Activated effector memory CD4-positive, alpha-beta T cell treated with Interleukin-2 at 50 U/mL for 16 hours (primary cell): Measurements from ENCODE around the gene MATN3.
"Not testable (repeated sequence)": the region's sequence is repeated elsewhere in the genome, so short reads cannot be mapped to it uniquely, and the experiment has no call there.

Source experiments
- DNase-seq: peaks from one replicate; pipeline ENCODE4 v3.0.0-alpha.2; 2020

Gene MATN3

GRCh38 chr2:20012282-20013125 lies at the start of gene MATN3:
TSS of gene MATN3 (minus strand) at chr2:20012668. CDS start at chr2:20012631, 37 bp downstream.
- DNase-seq = no peak

- DNase-seq = no peak
Measured at GRCh38 chr2:20061940-20062339, 49.5 kb upstream of the MATN3 start.

DNA sequence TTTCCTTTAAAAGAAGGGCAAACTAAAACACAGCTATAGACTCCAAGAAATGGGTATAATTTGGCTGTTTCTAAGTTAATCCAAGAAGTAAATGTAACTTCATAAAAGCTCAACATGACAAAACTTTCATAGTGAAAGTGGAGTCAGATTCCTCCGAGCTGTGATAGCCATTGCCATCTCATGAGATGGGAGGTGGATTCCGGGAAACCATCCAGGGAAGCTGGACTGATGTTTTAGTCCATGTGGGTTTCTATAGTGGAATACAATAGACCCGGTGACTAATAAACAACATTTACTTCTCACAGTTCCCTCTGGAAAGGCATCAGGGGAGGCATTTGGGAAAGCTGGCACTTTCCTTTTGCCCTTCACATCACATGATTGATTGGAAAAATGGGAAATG lies 49.0 kb upstream of the MATN3 start:
- DNase-seq = no peak

DNA sequence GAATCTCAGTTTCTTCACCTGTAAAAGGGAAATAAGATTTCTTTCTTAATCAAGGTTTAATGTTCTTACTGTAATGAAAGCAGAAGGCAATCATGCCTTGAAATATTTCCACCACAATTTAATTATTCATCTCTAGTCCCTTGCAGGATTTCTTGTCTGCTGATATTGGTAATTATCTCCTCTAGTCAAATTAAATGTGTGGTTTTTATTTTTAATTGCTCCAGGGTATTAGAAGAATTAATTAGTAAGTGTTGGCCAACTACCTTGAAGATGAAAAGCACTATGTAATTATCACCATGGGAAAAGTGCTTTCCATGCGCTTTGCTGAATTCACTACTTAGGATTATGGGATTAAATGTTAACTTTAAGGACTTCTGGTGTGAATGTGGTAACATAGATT lies 47.6 kb upstream of the MATN3 start:
- no peak for DNase-seq

DNA sequence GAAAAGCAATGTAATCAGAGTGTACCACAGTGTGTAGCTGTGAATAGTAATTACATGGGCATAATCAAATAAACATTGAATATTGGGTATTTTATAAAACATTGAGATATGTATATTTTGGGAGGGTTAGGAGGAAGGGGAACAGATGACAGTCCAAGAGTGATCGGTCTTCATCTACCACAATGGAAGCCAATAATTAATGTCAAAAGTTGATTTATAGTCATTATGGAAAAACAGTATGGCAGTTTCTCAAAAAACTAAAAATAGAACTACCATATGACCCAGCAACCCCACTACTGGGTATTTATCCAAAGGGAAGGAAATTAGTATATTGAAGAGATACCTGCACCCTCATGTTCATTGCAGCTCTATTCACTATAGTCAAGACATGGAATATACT lies 44.8 kb upstream of the MATN3 start:
- no peak for DNase-seq

DNA sequence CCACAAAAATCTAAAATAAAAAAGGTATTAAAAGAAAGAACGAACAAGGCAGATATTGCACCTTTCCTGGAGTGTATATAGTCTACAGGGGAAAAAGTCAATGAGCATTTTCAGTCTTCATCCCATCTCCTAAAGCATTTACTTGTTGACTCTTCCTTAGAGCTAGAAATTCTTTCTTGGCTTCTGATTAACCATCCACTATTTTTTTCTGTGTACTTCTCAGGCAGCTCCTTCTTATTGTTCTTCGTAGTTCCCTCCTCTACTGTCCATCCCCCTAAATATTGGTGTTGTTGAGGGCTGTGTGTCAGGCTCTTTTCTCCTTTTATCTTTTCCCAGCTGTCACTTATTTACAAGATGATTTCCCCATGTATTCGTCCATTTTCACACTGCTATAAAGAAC lies 42.5 kb upstream of the MATN3 start:
- no peak for DNase-seq

GRCh38 chr2:20054119-20054518 lies 41.7 kb upstream of the MATN3 start:
- DNase-seq = no peak

- DNase-seq = no peak
Measured at GRCh38 chr2:20052861-20053281, 40.4 kb upstream of the MATN3 start.

GRCh38 chr2:20052229-20052851 lies 39.9 kb upstream of the MATN3 start:
- no peak for DNase-seq

- peak; percentile 94 for DNase-seq
Measured at GRCh38 chr2:20051532-20052228, 39.2 kb upstream of the MATN3 start, which contains the start of gene LAPTM4A. TSS of gene LAPTM4A (minus strand) at chr2:20051628. CDS start at chr2:20051520, 108 bp downstream.

DNA sequence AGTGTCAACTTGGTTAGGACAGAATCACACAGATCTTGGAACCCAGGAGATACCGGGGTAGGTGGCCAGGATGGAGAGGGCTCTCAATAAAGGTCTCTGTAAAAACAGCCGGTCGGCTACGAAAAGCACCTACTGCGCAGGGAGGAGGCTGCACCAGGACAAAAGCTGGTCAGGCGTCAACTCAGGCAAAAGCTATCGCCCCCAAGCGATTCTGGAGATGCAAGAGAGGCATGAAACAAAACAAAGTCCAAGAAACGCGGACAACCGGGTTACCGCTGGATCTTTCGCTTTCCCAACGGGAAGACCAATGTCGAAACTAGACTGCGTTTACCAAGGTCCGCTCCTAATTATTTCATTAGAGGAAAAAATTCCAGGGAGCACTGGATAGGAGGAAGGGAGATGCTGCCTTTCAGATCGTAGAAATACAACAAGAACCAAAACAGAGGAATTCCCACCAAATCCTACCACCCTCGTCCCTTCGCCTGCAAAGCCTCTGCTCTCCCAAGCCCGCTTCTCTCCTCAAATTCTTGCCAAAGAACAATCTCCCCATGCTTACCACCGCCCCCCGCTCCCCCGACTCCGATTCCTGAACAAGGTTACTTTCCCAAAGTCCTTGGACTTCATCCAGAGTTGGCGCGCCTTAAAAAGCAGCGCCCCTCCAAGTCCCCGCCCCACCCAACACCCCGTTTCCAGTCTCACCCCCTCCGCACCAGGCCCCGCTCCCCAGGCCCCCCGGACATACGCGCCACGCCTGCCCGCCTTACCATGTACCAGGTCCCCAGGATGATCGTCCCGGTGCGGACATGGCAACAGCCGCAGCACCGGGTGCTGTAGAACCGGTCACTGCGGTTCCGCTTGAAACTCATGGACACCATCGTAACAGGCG lies 38.4 kb upstream of the MATN3 start:
- no peak for DNase-seq

DNA sequence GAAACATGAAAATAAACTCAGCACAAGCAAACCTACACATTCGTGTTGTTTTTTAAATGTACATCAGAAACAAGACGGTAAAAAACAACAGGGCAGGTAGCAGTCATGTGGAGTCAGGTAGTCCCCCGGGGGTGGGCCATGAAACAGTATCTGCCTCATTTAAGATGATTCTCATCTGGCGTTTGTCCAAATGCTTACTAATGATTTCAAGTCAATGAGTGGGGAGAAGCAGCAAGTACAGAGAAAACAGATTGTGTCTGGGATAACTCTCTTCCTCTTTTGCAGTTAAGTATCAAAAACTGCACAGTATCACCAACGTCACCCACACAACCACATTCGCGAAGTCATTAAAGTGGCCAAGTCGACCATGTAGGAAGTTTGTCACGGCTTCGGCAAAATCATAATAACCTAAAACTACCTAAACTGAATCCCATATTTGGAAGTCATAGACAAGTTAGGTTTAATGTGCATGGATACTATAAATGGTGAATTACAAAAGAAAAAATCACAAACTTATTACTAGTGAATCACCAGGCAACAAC lies 37.7 kb upstream of the MATN3 start:
- no peak for DNase-seq

GRCh38 chr2:20049637-20050036 lies 37.2 kb upstream of the MATN3 start:
- no peak for DNase-seq

DNA sequence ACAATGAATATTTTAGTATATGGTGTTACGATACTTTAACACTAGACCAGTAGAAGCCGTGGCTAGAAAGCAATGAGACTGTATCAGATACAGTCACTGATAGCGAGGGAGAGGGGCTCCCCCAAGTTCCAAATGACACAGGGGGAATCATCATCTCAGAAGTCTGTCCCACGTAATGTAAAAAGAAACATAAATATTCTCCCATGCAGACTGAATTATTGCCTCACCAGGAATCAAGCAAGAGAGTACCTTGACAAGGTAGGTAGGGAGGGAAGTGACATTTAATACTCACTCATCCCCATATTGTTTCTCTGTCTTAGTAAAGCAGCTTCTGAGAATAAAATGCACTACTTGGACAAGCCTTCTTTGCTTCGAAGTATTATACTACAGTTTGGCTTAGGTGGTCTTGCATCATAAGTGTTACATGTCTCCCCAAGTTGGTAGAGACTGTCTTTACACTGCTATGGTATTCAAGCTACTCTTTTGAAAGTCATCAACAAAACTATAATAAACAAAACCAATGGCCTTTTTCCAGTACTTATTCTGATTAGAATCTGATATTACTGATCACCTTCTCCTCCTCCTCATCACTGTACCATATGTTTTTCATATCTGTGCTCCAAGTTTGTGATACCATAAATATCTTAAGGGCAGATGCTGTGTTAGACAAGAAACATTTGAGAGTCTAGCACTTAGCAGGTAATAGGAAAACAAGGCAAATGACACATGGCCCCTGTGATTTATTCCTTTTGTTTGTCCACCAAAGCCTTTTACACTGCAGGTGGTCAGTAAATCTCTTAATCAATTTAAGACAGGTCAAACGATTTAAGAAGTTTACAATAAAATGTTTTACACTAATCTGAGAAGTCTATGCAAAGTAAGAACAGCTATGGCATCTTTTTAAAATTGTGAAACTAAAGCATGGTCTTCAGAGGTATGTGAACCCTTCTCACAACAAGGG lies 36.3 kb upstream of the MATN3 start:
- DNase-seq = no peak

DNA sequence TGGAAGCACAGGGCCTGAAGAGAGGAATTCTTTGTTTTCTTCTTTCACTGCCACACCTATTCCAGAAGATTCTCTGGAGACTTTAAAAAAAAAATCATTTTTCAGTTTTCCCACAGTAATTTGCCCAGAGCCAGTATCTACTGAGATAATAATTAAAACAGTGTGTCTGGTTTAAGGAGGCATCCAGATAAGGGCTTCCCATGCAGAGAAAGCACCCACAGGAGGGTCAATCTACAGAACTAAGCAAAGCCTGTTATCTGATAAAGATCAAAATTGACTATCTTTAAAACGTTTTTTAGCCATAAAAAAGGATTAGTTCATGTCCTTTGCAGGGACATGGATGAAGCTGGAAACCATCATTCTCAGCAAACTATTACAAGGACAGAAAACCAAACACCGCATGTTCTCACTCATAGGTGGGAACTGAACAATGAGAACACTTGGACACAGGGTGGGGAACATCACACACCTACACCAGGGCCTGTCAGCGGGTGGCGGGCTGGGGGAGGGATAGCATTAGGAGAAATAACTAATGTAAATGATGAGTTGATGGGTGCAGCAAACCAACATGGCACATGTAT lies 33.3 kb upstream of the MATN3 start:
- not testable (repeated sequence) for DNase-seq

- no peak for DNase-seq
Measured at GRCh38 chr2:20044778-20045177, 32.3 kb upstream of the MATN3 start.

DNA sequence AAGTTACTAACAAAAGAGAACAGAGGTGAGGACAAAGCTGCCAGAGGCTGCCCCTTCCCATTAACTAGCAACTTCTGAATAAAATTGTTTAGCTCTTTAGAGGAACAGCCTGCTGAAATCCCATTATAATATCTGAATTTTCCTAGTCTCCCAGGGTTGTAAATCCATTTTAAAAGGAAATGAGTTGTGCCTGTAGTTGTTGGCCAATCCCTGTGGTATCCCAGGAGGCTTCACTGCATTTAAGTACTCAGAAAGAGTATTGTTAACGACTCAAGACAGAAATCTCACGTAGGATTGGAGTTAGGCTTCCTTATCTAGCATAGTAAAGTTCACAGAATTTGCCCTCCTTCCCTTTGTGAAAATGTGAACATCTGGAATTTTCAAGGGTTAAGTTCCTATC lies 30.1 kb upstream of the MATN3 start:
- DNase-seq = no peak

DNA sequence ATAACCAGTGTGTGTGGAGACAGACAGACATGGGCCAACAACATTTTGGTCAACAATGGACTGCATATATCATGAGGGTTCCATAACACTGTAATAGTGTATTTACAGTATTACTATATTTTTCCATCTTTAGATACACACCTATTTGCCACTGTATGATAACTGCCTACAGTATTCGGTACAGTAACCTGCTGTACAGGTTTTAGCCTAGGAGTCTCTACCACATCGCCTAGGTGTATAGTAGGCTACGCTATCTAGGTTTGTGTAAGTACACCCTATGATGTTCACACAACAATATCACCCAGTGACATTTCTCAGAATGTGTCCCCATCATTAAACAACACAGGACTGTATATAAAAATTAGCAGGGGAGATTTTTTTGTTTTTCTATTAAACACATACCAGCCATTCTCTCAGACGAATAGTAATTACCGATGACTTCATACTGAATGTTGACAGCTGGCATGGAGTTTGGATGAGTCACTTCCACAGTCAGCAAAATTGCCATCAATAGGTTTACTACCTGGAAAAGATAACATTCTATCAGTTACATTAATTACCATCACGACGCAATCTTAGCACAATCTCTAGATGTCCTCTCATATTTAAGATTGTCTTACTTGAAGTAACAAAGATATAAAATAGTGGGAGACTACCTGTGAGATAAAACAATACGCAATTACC lies 28.2 kb upstream of the MATN3 start:
- no peak for DNase-seq

GRCh38 chr2:20037660-20038059 lies 25.2 kb upstream of the MATN3 start:
- no peak for DNase-seq
